ENCODE measurements around the gene MET. TPM values are rescaled to one million over a fixed set of nuclear protein-coding genes. Genes with fewer than 3 reads are reported as not detected.

MET gene
- total RNA-seq, 1 experiment from 2014 or later = 5.0 TPM

- Mint-ChIP-seq H3K9me3 (no peaks in the 10 kb centered on the region), H3K4me3 (no peak overlapping the region), H3K27ac (no peak overlapping the region), H3K4me1 (peaks cover 16 to 17% of the 10 kb centered on the region in 2 experiments), H3K27me3 (ENCODE audit: low read depth) (no peaks in the 10 kb centered on the region), H3K36me3 (ENCODE audit: insufficient read depth in 1 of 3, low read depth in 3 of 3) (no peaks in the 10 kb centered on the region)
- TF ChIP-seq CTCF (conservative IDR thresholded peaks at IDR 0.05) = no peak
- Histone ChIP-seq H3K27me3 (ENCODE audit: insufficient read depth, low read length) (no peaks in the 10 kb centered on the region), H2AFZ (ENCODE audit: low read length) (no peak overlapping the region), H3K9ac (ENCODE audit: extremely low read depth, insufficient read length, low read length) (no peak overlapping the region), H2BK20ac (ENCODE audit: low read depth, low read length, poor library complexity, severe bottlenecking) (no peak overlapping the region), H3T11ph (ENCODE audit: low read length) (no peak overlapping the region), H3K4ac (ENCODE audit: low read depth, low read length) (no peak overlapping the region), H2BK15ac (ENCODE audit: low read depth, low read length) (no peak overlapping the region), H3K9me3 (ENCODE audit: control insufficient read depth, low read depth, low read length) (no peaks in the 10 kb centered on the region), H2BK120ac (ENCODE audit: low read depth, low read length, poor library complexity, severe bottlenecking) (no peak overlapping the region), H3K14ac (ENCODE audit: insufficient read depth, low read length) (no peak overlapping the region), H3K4me2 (ENCODE audit: insufficient read depth, insufficient read length, low read length) (no peak overlapping the region), H4K5ac (ENCODE audit: insufficient read length, low read depth, low read length) (no peak overlapping the region), H3K23me2 (ENCODE audit: insufficient read length, low read depth, low read length, poor library complexity, severe bottlenecking) (no peaks in the 10 kb centered on the region), H2AK5ac (ENCODE audit: insufficient read length, low read length) (no peak overlapping the region), H3K56ac (ENCODE audit: insufficient read length, low read depth, low read length) (no peak overlapping the region), H2BK12ac (ENCODE audit: insufficient read length, low read depth, low read length) (no peak overlapping the region), H4K20me1 (ENCODE audit: control insufficient read depth, insufficient read depth, insufficient read length) (no peaks in the 10 kb centered on the region), H2BK5ac (ENCODE audit: insufficient read length, low read length) (no peak overlapping the region), H3K4me1 (ENCODE audit: insufficient read depth, low read length) (peaks cover 3% of the 10 kb centered on the region; the same call in 1 of the 2 replicates), H3K79me1 (ENCODE audit: insufficient read depth, low read depth, low read length, poor library complexity, severe bottlenecking) (no peaks in the 10 kb centered on the region), H4K8ac (replicated peaks; ENCODE audit: insufficient read length, low read depth, low read length) (no peak overlapping the region), H3K18ac (ENCODE audit: insufficient read length, low read depth, low read length) (no peak overlapping the region), H3K23ac (ENCODE audit: insufficient read length, low read depth, low read length) (no peak overlapping the region), H3K79me2 (ENCODE audit: insufficient read depth, low read length) (no peaks in the 10 kb centered on the region), H3K27ac (ENCODE audit: insufficient read length, low read depth, low read length) (no peak overlapping the region), H4K91ac (ENCODE audit: insufficient read length, low read depth, low read length) (no peak overlapping the region)
- WGBS (ENCODE audit: extremely low coverage, insufficient read length, low lambda C conversion rate) = no CpG with 5 or more reads among the region's 3 CpGs
- no peak for DNase-seq
Measured at GRCh38 chr7:116804471-116804870, 132.5 kb downstream of the MET start.

All from H9 (cell line).